NCI-H526 treated with DMSO at 0.1 percent for 48 hours (cell line): ENCODE measurements around the gene ARL6IP6.
"Not testable (repeated sequence)": the region's sequence is repeated elsewhere in the genome, so short reads cannot be mapped to it uniquely, and the experiment has no call there.

Experiments used
- DNase-seq: peaks from one replicate; lab custom pipeline; 2025; lab: John Stamatoyannopoulos, UW

The ARL6IP6 gene

GRCh38 chr2:152722639-152723038, 4.2 kb downstream of the ARL6IP6 start:
- not testable (repeated sequence) for DNase-seq

- DNase-seq, result no peak
Measured at GRCh38 chr2:152723918-152724317, 5.5 kb downstream of the ARL6IP6 start.

- DNase-seq, result no peak
Measured at GRCh38 chr2:152729844-152730243, 11.4 kb downstream of the ARL6IP6 start.

GRCh38 chr2:152730591-152731333, 12.3 kb downstream of the ARL6IP6 start:
- DNase-seq, result no peak

GRCh38 chr2:152737509-152737908, 19.1 kb downstream of the ARL6IP6 start:
- not testable (repeated sequence) for DNase-seq

GRCh38 chr2:152738438-152738837, 20.0 kb downstream of the ARL6IP6 start:
- no peak for DNase-seq

GRCh38 chr2:152739705-152740104, 21.3 kb downstream of the ARL6IP6 start:
- not testable (repeated sequence) for DNase-seq

- DNase-seq, result peak; percentile 41
Measured at GRCh38 chr2:152740743-152741328, 22.4 kb downstream of the ARL6IP6 start.

- peak; percentile 4 for DNase-seq
Measured at GRCh38 chr2:152743002-152743401, 24.6 kb downstream of the ARL6IP6 start.

- DNase-seq, result not testable (repeated sequence)
Measured at GRCh38 chr2:152747751-152748150, 29.3 kb downstream of the ARL6IP6 start.

GRCh38 chr2:152755029-152755428, 36.6 kb downstream of the ARL6IP6 start:
- DNase-seq, result no peak

- DNase-seq, result no peak
Measured at GRCh38 chr2:152759290-152760072, 41.1 kb downstream of the ARL6IP6 start.

GRCh38 chr2:152761214-152761613, 42.8 kb downstream of the ARL6IP6 start:
- DNase-seq, result no peak

- DNase-seq, result no peak
Measured at GRCh38 chr2:152762202-152762601, 43.8 kb downstream of the ARL6IP6 start.

GRCh38 chr2:152763208-152763607, 44.8 kb downstream of the ARL6IP6 start:
- DNase-seq, result not testable (repeated sequence)

GRCh38 chr2:152763651-152764050, 45.2 kb downstream of the ARL6IP6 start:
- no peak for DNase-seq

- no peak for DNase-seq
Measured at GRCh38 chr2:152766928-152767327, 48.5 kb downstream of the ARL6IP6 start.

- no peak for DNase-seq
Measured at GRCh38 chr2:152781175-152781574, 62.8 kb downstream of the ARL6IP6 start.

- no peak for DNase-seq
Measured at GRCh38 chr2:152782171-152782570, 63.8 kb downstream of the ARL6IP6 start.

GRCh38 chr2:152790883-152791282, 72.5 kb downstream of the ARL6IP6 start:
- DNase-seq, result no peak

- DNase-seq, result no peak
Measured at GRCh38 chr2:152791979-152792378, 73.6 kb downstream of the ARL6IP6 start.

GRCh38 chr2:152792974-152793373, 74.6 kb downstream of the ARL6IP6 start:
- DNase-seq, result no peak

- DNase-seq, result no peak
Measured at GRCh38 chr2:152796941-152797340, 78.5 kb downstream of the ARL6IP6 start.
